Activated CD4-positive, alpha-beta T cell treated with anti-CD3 and anti-CD28 coated beads for 48 hours (primary cell): Measurements from ENCODE around the gene HCST.
"Not testable (repeated sequence)": the region's sequence is repeated elsewhere in the genome, so short reads cannot be mapped to it uniquely, and the experiment has no call there.

Experiments used
- DNase-seq: peaks from one replicate; pipeline ENCODE4 v3.0.0-alpha.2; 2020

The HCST gene

DNA sequence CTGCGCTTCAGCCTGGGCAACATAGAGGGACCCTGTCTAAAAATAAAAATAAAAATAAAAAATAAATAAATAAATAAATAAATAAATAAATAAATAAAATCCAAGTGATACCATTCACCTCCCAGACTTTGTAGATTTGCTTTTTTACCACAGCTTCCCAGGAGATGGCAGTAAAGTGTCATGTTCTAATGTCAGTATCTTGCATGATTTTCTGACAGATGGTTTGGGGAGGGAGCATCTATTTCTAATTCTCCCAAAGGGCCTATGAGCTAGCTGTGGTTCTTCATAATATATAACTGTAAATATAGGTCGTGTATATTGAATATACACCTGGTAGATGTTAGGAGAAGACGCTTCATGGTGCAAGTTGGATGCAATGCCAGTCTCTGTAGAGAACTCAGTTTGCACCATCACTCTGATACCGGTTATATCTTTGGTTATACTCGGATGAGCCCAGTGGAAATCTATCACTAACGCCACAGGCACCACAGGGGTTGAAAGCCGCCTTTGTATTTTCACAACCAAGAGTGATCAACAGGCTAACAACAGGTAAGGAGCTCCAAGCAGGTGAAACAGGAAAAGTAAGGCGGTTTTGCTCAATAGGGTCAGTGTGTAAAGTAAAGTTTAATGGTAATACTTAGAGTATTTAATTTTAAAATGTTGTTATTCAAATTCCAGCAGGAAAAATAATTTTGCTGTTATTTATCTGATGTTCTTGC, 20.1 kb upstream of the HCST start:
- DNase-seq = no peak

DNA sequence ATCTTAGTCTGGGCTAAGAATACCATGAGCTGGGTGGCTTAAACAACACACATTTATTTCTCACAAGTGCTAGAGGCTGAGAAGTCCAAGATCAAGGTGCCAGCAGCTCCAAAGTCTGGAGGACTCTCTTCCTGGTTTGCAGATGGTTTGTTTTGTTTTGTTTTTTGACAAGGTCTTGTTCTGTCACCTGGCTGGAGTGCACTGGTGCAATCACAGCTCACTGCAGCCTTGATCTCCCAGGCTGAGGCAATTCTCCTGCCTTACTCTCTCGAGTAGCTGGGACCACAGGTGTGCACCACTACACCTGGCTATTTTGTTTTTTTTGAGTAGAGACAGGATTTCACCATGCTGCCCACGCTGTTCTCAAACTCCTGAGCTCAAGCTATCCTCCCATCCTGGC, 18.4 kb upstream of the HCST start:
- DNase-seq = no peak

DNA sequence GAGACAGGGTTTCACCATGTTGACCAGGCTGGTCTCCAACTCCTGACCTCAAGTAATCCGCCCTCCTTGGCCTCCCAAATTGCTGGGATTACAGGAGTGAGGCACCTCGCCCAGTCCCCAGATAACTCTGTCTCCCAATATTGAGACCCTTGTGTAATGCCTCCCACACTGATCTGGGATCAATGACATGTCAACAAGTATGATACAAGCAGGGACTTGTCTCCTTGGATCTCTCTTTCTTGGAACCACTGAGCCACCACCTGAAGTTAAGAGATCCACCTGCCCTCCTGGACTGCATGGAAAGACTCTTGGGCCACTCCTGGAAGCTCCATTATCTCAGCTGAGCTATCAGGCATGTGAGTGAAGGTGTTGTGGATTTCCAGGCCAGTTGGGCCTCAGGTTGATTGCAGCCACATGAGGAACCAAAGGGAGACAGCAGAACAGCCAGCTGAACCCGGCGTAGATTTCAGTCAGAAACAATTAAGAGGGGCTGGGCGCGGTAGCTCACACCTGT, 17.0 kb upstream of the HCST start:
- DNase-seq = no peak

DNA sequence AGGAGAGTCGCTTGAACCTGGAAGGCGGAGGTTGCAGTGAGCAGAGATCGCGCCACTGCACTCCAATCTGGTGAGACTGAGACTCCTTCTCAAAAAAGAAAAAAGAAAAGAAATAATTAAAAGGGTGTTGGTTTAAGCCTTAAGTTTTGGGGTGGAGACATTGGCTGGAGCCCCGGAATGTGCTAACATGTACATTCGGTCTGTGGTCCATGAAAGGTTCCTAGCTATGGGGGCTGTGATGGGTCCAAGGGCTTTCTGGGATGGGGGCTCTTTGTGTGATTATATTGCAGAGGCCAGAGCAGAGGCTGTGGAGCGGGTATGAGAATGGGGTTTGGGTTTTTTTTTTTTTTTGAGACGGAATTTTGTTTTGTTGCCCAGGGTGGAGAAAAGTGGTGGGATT, 16.4 kb upstream of the HCST start:
- DNase-seq = no peak

DNA sequence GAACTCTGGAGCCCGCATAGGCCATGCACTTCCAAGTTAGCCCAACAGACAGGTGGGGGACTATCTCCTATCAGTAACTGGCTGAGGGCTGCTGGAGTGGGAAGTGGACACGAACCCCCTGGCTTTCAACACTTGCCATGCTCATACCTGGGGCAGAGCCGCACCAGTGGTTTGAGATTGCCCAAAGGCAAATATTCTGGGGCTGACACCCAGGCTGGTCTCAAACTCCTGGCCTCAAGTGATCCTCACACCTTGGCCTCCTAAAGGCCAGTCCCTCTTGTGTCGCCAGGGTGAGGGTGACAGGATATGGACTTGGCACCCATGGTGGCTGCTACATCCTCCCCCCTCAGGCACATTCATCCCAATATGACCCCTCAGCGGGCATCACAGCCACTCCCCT, 15.1 kb upstream of the HCST start:
- no peak for DNase-seq

DNA sequence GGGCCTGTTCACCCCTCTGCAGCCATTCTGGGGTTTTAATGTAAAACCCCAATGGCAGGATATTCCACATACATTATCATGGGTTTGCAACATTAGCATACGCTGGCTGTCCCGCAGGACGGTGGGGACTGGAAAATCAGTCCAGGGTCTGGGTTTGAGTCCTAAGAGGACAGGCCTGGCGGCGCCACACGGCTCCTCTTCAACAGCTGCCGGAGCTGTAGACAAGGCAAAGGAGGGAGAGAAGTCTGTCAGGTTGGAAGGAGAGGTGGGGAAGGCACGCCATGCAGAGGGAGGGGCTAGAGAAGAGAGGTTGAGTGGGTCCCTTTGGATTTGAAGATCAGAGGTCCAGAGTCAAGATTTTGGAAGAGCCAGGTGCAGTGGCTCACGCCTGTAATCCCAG, 13.9 kb upstream of the HCST start:
- DNase-seq = no peak

DNA sequence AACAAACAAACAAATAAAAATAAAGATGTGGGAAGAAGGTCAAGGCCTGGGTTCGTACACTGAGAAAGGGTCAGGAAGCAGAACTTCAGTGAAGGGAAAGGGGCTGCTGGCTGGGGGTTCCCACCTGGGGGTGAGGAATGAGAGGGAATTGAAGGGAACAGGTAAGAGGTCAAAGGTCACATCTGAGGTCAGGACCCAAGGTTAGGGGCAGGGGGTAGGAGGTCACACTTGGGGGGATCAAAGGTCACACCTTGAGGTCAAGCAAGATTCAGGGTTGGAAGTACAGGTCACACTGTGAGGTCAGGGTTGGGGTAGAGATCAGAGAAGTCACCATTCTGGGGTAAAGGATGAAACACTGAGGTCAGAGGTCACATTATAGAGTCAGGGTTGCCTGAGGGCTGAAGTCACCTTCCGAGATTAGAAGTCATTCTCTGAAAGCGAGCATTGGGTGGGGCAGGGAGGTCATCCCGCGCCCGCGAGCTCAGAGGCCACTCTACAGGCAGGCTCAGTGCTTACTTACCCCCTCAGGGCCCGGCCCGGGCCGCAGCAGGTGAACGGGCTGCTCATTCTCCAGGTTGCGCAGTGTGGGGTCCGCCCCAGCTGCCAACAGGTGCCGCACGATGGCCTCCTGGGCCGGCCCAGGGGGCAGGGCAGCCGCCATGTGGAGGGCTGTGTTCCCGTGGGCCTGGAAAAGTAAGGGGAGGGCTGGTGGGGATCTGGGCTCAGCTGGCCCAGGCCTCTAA, 12.8 kb upstream of the HCST start:
- no peak for DNase-seq

DNA sequence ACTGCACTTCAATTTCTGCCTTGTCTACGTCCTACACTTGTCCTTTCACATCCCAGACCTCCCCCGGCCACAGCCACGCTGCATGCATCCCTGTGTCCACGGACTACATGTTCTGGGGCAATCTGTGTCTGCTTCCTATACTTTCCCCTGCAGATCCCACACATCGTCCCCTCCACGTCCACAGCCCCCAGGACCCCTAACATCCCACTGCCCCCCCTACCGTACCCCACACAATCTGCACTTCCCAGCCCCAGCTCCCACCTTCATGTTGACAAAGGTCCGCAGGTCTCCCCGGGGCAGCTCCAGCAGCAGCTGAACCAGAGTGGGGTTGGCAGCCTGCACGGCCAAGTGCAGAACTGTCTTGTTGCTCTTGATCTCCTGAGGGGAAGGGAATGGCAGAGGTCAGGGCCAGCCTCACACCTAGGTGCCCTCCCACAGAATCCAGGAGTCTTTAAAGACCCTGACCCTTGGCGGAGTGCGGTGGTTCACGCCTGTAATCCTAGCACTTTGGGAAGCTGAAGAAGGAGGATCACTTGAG, 12.1 kb upstream of the HCST start:
- no peak for DNase-seq

DNA sequence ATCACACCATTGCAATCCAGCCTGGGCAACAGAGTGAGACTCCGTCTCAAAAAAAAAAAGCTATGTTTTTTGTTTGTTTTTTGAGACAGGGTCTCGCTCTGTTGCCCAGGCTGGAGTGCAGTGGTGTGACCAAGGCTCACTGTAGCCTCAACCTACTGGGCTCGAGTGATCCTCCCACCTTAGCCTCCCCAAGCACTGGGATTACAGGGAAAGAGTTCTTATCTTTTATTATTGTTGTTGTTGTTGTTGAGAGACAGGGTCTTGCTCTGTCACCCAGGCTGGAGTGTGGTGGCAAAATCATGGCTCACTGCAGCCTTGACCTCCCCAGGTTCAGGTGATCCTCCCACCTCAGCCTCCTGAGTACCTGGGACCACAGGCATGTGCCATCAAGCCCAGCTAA, 10.5 kb upstream of the HCST start:
- not testable (repeated sequence) for DNase-seq

DNA sequence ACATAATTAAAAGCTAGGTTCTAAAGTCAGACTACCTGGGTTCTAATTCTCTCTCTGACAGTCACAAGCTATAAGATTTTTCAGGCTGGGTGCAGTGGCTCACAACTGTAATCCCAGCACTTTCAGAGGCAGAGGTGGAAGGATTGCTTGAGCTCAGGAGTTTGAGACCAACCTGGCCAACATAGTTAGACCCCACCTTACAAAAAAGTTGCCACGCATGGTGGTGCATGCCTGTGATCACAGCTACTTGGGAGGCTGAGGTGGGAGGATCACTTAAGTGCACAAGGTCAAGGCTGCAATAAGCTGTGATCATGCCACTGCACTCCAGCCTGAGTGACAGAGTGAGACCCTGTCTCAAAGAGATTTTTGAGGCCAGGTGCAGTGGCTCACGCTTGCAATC, 8.0 kb upstream of the HCST start:
- no peak for DNase-seq

DNA sequence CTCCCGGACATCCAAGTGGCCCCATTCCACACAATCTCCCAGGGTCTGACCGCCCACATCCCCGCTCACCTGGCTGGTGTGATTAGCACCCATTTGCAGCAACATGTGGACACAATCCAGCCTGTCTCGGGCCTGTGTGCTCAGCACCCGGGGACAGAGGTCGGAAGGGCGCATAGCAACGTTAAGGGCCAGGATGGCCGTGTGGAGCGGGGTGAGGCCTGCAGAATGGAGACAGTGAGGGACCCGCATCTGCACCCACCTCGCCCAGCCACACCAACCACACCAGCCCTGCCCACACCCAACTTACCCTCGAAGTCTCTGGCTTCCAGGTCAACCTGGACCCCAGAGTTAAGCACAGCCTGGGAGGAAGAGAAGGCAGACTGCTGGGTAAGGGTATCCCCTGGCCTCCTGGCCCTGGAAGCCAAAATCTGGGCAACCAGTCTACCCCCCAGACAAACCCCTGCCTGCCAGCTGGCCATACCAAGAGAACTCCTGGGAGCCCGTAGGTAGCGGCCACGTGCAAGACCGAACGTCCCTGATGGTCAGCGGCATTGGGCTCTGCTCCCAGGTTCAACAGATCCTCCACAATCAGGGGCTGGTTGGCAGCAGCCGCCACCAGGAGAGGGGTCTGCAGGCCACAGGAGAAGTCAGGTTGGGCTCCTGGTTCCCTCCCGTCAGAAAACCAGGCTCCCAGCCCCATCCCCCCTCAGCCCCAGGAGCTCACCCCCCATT, 6.3 kb upstream of the HCST start:
- DNase-seq = no peak

DNA sequence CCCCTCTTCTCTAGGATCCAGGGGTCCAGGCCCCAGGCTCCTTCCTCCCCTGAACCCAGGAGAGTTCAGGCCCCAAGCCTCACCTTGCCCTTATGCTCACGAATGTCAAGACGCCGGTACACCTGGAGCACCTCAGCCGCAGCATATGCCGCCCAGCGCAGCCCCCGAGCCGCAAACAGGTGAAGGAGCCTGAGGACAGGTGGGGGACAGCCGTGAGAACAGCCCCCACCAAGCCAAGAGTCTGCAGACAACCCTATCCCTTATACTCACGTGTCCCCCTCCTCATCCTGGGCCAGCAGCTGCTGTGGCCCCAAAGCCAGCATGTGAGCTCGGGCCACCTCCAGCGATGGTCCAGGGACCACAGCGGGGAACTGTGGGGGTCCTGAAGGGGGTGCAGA, 5.7 kb upstream of the HCST start:
- no peak for DNase-seq

DNA sequence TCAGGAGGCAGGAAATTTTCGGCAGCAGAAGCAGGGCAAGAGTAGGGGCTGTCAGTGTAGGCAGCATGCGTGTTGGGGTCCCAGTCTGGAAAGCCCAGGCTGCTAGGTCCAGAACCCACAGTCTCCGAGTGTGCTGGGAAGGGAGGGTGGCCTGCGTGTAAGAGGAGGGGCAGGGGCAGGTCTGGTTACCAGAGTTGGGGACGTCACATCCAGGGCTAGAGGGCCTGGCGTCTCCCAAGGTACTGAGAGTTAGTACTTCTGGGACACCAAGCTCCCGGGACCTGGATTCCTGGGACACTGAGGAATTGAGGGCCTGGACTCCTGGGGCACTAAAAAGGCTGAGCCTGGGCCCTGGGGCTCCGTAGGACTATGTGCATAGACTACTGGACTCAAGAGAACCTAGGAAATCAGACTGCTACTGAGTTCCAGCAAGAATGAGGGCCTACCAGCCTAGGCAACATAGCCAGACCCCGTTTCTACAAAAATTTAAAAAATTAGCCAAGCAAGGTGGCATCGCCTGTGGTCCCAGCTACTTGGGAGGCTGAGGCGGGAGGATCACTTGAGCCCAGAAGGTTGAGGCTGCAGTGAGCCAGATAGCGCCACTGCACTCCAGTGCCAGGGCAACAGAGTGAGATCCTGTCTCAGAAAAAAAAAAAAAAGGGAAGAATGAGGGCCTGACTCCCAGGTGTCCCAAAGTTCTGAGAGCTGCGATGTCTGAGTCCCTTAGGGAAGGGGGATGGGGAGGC, 4.5 kb upstream of the HCST start:
- DNase-seq = no peak

DNA sequence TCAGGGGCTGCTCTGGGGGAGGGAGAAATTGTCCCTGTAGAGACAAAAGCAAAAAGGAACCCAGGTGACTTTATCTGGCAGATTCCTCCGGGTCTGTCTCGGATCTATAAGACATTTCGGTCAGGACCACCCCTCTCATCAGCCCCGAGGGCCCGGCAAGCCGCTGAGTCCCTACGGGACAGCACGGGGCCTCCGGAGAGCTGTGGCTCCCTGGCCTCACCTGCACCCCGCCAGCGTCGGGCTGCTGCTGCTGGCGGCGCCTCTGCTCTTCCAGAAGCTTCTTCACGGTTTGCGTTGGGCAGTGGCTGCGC, 3.9 kb upstream of the HCST start:
- no peak for DNase-seq

DNA sequence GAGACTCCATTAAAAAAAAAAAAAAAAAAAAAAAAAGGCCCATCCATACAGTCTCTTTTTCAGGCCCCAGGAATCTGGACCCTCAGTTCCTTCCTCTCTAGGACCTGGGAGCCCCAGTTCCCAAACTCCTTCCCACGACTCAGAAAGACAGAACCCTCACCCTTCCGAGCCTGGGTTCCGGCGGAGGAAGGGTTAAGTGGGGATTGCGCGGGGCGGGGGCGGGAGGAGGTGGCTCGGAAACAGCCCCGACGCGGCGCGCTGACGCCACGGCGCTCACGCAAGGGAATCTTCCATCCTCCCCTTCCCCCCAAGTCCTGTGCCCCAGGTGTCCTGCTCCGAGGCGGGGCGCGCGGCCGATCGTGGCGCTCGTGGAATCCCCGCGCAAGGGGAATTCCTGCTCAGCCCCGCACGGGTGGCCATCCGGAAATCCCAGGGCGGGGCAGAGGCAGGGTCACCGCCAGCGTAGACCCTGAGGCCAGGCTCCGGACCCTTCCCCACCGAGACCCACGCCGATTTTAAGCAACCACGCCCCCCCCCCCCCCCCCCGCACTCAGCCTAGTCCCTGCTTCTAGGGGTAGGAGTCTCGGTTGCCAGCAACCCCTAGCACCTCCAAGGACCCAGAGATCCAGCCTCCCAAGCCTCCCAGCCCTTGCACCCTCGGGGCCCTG, 2.6 kb upstream of the HCST start:
- DNase-seq = peak; percentile 93

DNA sequence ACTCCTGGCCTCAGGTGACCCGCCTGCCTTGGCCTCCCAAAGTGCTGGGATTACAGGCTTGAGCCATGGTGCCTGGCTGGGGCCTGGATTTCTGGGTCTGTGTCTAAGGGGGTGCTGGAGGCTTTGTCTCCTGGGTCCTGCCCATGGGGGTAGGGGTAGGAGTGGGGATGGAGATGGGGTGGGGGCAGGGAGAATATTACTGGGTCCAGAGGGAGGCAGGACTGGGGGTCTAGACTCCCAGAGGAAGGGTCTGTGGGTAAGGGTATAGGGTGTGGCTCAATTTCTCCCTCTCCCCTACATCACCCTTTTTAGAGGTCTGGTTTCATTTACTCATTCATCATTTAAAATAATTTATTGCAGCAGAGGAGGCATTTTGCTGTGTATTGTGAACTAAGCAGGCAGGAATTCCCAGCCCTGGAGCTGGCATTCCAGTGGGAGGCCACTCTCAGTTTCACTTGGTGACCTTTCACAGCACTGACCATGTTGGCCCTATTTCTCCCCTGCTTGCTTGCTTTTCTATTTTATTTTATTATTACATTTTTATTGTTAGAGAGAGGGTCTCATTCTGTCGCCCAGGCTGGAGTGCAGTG, 1.2 kb upstream of the HCST start:
- DNase-seq = no peak

DNA sequence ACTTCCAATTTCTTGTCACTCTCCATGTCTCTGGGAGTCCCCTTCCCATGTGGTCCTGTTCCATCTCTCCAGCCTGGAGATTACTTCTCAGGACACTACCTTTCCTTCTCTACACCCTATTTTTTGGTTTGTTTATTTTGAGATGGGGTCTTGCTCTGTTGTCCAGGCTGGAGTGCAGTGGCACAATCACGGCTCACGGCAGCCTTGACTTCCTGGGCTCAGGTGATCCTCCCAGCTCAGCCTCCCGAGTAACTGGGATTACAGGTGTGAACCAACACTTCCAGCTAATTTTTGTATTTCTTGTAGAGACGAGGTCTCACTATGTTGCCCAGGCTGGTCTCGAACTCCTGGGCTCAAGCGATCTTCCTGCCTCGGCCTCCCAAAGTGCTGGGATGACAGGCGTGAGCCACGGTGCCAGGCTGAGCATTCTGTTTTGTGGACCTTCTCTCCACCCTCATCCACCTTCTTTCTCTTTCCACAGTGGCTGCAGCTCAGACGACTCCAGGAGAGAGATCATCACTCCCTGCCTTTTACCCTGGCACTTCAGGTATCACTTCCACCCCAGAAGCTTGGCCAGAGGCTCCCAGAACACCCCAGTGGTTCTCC, 644 bp downstream of the HCST start:
- no peak for DNase-seq

DNA sequence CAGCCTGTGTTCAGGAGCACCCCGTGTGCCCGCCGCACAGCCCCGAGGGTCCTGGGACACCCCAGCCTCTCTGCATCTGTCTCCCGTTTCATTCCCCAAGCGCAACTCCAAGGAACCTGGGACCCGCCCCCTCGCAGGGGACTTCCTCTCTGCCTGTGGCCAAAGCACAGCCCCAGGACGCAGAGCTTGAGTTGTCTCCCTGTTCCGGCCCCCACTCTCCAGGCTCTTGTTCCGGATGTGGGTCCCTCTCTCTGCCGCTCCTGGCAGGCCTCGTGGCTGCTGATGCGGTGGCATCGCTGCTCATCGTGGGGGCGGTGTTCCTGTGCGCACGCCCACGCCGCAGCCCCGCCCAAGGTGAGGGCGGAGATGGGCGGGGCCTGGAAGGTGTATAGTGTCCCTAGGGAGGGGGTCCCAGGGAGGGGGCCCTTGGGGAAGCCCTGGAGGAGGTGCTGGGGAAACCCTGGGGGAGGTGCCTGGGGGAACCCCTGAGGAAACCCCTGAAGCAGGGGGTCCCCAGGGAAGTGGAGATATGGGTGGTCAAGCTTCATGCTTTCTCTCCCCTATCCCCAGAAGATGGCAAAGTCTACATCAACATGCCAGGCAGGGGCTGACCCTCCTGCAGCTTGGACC, 1.3 kb downstream of the HCST start:
- peak; percentile 88 for DNase-seq

DNA sequence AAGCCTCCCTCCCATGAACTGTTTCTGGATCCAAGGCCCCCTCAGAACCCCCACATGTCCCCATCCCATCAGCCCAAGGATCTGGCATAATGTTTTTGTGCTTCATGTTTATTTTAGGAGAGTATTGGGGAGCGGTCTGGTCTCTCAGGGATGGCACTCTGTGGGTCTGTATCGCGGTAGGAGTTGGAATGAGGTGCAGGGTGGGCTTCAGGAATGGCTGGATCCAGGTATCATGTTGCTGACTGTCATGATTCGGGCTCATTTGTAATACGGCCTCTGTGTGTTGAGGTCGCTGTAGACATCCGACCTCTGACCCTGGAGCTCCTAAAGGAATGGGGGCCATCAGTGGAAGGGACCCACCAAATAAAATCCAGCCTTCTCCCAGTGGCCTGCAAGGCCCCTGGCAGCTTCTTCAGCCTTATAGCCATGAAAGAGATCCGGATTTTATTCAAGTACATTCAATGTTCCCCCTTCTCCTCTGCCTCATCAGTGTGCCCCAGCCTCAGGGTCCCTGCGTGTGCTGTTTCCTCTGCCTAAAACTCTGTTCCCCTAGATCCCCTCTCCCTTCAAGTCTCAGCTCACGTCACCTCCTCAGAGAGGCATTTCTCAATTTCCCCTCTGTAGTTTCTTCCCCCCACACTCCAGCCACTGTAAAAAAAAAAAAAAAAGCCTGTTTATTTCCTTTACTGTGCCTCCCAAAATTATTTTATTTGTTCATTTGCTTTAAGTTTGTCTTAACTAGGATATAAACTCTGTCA, 2.2 kb downstream of the HCST start:
- no peak for DNase-seq

DNA sequence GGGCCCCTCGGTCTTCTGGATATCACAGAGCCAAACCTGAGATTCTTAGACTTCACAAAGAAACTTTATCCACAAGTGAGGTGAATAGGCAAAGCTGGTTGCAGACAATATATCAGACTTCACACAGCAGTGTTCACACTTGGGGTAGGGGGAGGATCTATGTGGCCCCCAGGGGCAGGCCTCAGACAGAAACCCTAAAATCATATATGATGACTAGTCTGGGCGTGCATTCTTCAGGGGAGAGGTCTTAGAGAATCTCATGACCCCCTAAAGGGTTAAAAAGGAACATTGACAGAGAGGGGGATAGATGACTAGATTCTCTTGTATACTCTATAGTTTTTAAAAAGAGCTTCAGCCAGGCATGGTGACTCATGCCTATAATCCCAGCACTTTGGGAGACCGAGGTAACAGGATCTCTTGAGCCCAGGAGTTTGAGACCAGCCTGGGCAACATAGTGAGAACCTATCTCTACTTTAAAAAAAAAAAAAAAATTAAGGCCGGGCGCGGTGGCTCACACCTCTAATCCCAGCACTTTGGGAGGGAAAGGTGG, 2.9 kb downstream of the HCST start:
- DNase-seq = no peak
